Lower leg skin (tissue), 3 donors: ENCODE data around the gene ABCC4.

Experiments used
- POLR2A ChIP-seq, 2 donors: fragments of 450-650 bp; IDR thresholded peaks; one replicate each; pipeline ENCODE4 v1.6.1; 2016 to 2017; ENCODE audit warnings: antibody characterized with exemption in 2 of 2, mild to moderate bottlenecking in 1 of 2, moderate library complexity in 1 of 2
- TF ChIP-seq, protein P1 (sequence below), 3 donors: fragments of 450-650 bp; IDR thresholded peaks; one replicate each; pipeline ENCODE4 v1.5.1; 2016; ENCODE audit warnings: antibody characterized with exemption in 3 of 3, mild to moderate bottlenecking in 3 of 3, moderate library complexity in 2 of 3

DNA sequence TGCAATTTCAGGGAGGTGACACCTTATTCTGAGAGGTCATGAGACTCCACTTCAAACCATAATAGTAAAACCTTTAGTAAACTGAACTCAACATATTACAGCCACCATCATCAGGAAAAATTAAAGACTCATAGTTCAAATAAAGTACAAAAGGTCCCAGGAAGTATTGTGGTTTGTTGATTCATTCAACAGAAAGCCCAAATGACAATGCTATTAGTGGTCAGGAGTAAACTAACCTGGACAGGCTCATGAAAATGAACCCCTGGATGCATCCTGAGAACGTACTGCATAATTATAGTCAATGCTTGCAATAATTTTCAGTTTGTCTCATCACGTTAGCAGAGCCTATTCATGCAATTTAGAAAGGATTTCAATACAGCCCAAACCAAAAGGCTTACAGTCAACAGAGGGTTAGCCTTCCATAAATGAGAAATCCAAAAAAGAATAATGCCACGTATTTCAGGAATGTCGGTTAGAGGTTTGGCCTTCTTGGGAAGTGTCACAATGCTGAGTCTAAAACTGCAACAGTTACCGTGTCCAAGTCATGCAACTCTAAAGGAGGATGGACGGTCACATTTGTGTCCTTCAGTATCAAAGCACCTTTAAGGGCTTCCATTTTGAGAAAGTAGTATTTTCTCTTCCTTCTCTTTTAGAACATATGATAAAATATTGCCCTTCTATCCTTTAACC is 280.8 kb downstream of the ABCC4 start:
- TF ChIP-seq, protein P1, sequence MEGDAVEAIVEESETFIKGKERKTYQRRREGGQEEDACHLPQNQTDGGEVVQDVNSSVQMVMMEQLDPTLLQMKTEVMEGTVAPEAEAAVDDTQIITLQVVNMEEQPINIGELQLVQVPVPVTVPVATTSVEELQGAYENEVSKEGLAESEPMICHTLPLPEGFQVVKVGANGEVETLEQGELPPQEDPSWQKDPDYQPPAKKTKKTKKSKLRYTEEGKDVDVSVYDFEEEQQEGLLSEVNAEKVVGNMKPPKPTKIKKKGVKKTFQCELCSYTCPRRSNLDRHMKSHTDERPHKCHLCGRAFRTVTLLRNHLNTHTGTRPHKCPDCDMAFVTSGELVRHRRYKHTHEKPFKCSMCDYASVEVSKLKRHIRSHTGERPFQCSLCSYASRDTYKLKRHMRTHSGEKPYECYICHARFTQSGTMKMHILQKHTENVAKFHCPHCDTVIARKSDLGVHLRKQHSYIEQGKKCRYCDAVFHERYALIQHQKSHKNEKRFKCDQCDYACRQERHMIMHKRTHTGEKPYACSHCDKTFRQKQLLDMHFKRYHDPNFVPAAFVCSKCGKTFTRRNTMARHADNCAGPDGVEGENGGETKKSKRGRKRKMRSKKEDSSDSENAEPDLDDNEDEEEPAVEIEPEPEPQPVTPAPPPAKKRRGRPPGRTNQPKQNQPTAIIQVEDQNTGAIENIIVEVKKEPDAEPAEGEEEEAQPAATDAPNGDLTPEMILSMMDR (IDR thresholded peaks at IDR 0.05) = no peak
- no peak for TF ChIP-seq POLR2A (IDR thresholded peaks at IDR 0.05)
